HG03575 (cell line): Measurements from ENCODE around the gene SWT1.
A peak's percentile ranks its signal among the peaks of the same experiment; 100 is the strongest.
"Not testable (repeated sequence)": the region's sequence is repeated elsewhere in the genome, so short reads cannot be mapped to it uniquely, and the experiment has no call there.

Experiments
- ATAC-seq: cut with Tn5 transposase; IDR thresholded peaks from one replicate; pipeline ENCODE4 v1.9.1; 2021; ENCODE audit not compliant: unreplicated experiment, insufficient number of reproducible peaks, low FRiP score; ENCODE audit errors: extremely low read depth

Gene SWT1

DNA sequence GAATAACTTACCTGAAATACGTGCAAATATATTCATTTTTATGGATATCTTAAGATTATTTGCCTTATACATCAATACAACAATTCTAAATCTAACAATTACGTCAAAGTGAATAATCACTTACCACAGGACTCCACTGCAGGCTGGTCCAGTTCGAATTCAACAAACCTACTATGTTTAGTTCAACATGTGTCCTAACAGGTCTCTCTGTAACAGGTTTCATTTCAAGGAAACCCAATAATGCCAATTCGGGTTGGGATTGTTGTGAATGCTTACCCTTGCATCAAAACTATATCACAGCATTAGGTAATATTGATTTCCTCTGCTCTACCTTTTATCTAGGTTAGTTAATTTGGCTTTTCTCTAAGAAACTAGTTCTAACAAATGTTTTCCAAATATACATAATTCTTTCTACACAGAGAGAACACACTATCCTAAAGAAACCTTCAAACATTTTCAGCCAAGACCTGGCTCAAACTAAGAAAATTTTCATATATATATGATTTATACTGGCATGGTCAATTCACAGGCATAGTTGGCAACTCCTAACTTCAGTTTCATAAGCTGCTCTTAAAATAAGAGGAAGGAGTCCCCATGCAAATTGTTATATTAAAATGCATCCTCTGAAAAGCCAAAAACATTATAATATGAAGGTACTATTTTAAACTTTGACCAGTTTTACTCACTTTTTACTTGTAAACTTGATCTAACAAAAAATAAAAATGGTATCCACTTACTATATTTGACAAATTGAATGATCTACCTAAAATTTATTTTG, 155.6 kb downstream of the SWT1 start:
- no peak for ATAC-seq

DNA sequence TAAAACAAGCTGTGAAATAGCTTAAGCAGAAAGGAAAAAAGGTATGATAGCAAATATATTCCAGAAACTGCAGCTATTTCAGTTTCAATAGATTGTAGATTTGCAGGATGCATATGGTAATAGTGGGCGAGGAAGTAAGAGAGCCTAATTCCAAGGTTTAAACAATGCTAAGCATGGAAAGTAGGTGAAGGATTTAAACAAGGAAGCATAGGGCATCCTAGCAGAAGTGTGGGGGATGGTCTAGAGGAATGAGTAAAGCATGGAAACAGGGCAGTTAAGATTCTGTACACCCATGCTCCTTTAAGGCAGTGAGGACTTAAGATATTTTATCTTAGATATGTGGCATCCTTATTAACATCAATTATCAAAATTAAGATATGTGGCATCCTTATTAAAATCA, 157.4 kb downstream of the SWT1 start:
- no peak for ATAC-seq

- ATAC-seq: no peak
Observed at GRCh38 chr1:185315445-185316071, 158.6 kb downstream of the SWT1 start.

DNA sequence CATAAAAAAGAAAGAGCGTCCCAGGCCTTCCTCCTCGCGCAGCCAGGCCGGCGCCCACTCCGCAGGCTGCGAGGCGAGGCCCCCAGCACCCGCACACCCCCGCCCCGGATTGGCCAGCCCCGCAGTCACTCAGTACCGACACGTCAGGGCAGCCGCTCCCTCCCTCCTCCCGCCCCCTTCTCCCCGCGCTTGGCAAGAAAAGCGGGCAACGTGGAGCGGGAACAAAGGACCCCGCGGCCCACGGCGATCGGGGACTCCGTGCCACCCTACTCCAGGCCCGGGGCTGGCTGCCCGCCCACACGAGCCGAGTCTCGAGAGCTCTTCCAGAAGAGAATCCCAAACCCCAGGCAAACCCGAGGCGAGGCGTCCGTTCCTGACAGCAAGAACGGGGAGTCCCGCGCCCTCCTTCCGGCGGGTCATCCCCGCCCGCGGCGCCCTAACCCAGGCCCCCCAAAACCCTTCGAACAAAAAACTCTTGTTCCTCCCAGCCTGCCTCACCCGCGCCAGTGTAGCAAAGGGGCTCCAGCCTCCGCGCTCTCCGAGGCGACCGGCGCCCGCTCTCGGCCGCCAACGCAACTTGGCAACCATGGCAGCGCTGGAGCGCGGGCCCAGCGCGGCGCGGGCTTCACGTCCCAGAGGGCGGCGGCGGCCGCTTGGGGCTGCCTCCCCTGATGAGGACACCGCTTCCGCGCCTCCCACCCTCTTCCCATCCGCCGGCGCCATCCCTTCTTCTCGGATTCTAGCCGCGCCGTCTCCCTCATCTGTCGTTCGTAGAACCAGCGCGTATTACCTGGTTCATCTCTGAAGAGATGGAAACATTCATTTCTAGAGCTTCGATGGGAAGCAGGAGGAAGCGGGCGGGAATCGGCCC, 159.4 kb downstream of the SWT1 start:
- ATAC-seq: no peak

DNA sequence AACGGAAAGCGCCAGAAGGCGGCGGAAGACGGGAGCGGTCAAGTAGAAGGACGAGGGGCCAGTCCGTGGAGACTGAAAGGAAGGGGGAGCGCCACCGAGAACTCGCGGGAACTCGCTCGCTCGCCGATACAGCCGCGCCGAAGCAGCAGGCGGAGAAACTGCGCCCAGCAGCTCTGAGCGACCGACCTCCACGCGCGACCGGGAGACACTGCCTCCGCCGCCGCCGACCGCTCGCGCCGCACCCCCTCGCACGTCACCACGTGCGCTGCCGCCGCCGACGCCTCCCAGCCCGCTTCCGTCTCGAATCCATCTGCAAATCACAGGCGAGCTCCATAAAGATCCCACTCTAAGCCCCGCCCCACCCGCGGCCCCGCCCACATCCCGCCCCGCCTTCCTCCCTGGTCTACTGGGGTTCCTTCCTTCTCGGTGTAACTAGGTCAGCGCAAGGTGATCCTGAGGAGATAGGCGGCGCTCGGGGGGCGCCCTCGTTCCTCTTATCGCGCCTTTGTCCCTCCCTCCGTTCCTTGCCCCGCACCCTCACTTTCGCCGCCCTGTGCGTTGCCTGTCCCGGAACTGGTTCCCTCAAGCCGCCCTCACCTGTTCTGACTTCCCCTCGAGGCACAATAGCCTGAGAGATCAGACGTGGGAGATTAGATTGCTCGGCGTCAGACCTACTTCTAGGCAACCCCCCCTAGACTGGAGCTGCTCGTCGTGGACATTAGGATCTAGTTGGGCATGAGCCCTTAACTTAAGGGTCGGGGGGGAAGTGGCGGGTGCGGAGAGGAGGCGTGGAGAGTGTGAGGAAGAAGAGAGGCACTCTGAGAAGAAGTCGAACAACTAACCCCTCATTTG, 160.3 kb downstream of the SWT1 start, which contains the start of gene IVNS1ABP:
Gene IVNS1ABP, minus strand, starts transcription at position 210 of the 852 bp plus-strand sequence. CDS start 7,750 bp downstream, outside the sequence.
- peak; percentile 58 for ATAC-seq

DNA sequence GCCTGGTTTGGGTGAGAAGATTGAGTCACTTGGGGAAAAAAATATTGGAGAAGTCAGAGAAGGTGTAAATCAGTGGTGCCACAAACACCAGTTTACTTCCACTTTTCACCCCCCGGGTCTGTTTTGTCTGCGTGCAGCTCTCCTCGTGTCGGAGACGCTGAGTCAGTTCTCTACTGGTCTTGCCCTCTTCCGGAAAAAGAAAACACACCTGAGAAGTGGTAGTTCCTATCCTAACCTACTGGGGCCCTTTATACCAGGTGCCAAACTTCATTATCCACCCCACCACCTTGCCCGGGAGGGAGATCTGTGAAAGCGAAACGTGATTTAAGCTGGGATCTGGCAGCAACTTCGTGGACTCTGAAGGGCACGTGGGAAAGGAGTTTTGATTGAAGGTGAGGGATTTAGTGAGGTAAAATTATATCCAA, 160.9 kb downstream of the SWT1 start:
- ATAC-seq: peak; percentile 50

DNA sequence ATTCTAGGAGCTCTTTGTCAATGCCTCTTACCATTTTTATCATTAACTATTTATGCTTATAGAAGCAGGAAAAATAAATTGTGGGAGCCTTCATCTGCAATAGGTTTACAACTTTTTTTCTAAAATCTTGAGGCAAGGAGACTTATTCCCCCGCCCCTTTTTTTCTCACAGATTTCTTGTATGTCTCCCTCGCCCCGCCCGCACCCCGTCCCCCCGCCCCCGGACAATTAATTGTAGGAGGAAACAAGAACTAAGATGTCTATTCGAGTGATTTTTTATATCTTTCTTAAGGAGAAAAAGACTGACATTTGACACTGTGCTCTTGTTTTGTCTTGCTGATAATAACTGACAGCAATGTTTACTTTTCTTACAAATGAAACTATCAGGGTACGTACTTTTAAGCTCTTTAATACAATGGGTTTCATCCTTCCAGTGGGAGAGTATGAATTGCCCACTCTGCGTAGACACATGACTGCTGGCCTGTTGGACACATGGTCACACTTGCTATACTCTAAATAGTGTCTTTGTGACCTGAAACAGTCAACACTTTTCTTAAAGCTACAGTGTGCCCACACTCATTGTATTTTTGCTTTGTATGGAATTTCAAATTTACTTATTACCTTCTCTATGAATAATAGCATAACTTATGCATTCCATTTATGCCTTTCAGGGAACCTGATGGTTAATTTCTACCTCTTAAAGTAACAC, 161.6 kb downstream of the SWT1 start:
- no peak for ATAC-seq

DNA sequence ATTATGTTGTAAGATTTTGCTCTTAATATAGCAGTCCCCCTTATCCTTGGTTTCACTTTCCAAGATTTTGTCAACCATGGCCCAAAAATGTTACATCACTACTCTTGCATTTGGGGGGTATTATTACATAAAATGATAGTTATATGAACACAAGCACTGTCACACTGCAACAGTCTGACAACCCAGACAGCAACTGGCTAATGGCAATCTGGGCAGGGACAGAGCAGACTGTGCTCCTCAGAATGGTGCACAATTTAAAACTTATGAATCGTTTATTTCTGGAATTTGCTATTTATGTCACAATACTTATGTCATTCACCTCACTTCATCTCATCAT, 162.1 kb downstream of the SWT1 start:
- ATAC-seq: no peak

DNA sequence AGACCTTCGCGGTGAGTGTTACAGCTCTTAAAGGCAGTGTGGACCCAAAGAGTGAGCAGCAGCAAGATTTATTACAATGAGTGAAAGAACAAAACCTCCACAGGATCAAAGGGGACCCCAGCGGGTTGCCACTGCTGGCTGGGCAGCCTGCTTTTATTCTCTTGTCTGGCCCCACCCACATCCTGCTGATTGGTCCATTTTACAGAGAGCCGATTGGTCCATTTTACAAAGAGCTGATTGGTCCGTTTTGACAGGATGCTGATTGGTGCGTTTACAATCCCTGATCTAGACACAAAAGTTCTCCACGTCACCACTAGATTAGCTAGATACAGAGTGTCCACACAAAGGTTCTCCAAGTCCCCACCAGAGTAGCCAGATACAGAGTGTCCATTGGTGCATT, 164.1 kb downstream of the SWT1 start:
- ATAC-seq: not testable (repeated sequence)

DNA sequence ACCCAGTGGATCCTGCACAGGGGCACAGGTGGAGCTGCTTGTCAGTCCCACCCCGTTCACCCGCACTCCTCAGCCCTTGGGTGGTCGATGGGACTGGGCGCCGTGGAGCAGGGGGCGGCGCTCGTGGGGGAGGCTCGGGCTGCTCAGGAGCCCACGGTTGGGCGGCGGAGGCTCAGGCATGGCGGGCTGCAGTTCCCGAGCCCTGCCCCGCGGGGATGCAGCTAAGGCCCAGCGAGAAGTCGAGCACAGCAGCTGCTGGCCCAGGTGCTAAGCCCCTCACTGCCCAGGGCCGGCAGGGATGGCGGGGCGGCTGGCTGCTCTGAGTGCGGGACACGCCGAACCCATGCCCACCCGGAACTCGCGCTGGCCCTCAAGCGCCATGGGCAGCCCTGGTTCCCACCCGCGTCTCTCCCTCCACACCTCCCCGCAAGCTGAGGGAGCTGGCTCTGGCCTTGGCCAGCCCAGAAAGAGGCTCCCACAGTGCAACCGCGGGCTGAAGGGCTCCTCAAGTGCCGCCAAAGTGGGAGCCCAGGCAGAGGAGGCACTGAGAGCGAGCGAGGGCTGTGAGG, 164.8 kb downstream of the SWT1 start:
- not testable (repeated sequence) for ATAC-seq

- ATAC-seq: no peak
Observed at GRCh38 chr1:185322636-185323035, 165.7 kb downstream of the SWT1 start.

DNA sequence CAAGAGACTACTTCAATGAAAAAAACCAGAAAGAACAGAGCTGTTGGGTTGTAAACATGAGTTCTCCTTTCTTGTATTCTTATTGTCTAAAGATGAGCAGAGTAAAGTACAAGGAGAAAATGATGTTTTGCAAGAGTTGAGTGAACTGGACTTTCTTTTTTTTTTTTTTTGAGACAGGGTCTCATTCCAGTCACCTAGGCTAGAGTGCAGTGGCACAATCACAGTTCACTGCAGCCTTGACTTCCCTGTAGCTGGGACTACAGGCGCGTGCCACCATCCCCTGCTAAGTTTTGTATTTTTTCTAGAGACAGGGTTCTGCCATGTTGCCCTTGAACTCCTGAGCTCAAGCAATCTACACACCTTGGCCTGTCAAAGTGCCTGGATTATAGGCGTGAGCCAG, 167.2 kb downstream of the SWT1 start:
- ATAC-seq: no peak

DNA sequence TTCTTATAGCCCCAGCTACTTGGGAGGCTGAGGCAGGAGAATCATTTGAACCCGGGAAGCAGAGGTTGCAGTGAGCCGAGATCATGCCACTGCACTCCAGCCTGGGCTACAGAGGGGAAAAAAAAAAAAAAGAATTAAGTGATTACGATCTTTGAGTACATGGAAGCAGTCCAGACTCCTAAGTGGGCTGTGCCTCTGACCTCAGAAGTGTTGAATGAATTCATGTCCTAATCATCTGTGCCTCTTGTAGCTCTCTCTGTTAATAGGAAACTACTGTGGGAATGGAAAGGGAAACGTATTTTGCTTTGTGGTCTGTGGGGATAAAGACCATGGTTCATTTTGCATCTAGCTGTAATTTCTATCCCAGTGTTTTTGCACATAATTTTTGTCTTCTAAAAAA, 168.4 kb downstream of the SWT1 start:
- no peak for ATAC-seq

- ATAC-seq: no peak
Observed at GRCh38 chr1:185328255-185328654, 171.3 kb downstream of the SWT1 start.

DNA sequence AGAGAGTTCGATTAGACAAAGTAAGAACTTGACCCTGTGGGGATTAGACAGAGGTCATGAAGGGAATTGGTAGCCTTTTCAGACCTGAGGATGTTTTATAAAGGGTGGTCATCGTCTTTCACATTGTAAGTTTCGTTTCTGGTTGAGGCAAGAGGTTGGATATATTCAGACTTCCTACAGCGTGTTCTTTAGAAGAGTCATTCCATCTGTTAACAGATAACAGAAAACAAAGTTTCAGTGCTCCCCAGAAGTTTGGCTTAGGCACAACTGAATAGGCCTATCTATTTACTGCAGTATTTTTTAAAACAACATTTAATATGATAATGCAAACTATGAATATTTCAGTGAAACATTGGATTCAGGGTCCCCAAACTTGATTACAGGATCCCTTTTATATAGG, 177.2 kb downstream of the SWT1 start:
- ATAC-seq: no peak

DNA sequence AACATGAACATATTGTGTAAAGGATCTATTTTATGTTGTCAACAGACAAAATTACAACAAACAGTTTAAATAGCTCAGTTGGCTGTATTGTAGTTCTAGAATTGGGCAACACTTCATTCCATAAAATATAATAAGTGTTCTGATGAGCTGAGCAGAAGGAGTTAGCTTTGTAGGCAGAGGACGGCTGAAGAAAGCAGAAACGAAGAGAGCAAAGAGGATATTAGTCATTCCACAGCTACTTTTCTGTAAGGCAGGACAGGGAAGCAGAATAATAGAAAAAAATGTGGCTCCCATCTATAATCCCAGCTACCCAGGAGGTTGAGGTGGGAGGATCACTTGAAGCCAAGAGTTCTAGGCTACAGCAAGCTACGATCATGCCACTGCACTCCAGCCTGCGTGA, 180.3 kb downstream of the SWT1 start:
- no peak for ATAC-seq

DNA sequence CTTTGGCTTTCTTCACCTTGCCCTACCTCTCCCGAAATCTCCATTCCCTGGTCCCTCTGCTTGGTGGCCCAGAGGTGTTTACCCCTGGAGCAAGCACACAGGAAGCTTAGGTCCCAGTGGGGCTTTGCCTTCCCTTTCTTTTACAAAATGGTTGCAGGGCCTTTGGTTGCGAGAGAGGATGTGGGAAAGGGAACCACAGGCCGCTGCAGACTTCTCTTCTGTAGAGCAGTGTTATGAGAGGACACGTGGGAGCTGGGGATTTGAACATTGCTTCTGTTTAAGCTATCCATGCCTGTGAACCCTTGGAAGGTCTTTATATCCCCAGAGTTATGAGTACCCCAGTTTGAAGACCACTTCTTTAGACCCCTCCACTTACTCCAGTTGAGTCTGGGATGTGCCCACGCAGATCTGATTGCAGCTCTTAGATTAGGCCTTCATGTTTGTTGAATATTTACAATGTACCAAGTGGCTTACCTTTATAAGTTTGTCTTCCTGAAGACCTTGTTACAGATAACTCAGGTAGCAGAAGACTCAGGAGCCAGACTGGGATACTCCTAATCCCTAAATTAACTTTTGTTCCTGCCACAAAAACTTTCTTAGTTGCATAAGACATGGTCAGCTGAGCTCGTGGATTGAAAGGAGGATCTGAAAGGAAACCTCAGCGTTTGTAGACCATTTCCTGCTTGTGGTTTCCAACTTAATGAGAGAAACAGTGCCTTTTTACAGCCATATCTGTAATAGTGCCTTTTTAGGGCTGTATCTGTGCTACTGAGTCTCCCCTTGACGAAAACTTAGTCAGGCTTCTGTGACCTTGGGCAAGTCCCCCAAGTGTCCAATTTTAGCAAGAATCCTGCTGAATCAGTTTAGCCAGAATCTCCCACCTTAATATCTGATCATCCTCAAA, 182.0 kb downstream of the SWT1 start:
- ATAC-seq: peak; percentile 96
